HG03196 (cell line): ENCODE results near the gene ZDHHC14.

Source experiments
- ATAC-seq: cut with Tn5 transposase; IDR thresholded peaks from one replicate; pipeline ENCODE4 v1.9.1; 2021; ENCODE audit not compliant: unreplicated experiment

Gene ZDHHC14

DNA sequence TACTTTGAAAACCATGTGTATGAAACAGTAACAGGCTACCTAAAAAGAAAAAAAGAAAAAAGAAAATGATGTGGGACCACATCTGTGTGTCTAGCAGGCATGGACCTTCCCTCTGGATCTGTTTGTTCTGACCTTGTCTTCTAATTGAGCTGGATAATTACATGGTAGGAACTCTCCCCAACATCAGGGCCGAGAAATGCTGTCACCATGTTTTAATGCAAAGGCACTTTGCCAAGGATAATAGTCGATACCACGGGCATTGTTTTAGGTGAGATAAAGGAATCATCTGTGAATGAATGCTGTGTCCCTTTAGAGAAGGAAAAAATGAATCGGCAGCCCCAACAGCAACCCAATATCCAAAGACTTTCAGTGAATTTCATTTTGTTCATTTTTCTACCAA lies 149.1 kb downstream of the ZDHHC14 start:
- no peak for ATAC-seq

DNA sequence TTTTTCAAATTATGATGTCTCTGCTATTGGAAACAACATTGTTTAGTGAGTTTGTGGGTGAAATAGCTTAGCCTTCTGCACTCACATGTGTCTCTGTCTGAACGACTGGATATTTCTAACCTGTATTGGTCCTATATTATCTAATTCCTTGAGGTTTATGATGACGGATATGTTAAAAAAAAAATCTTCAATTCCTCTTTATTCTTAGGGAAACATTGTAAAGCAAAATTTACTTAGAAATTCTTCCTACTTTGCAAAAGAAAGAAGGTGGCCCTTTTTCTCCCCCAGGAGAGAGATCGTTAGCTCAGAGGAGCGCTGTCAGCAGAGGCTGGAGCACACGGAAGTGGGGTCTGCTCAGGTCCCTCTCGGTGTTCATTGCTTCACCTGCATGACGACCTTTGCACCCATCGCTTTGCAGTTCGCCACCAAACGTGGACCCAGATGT lies 149.8 kb downstream of the ZDHHC14 start:
- no peak for ATAC-seq

DNA sequence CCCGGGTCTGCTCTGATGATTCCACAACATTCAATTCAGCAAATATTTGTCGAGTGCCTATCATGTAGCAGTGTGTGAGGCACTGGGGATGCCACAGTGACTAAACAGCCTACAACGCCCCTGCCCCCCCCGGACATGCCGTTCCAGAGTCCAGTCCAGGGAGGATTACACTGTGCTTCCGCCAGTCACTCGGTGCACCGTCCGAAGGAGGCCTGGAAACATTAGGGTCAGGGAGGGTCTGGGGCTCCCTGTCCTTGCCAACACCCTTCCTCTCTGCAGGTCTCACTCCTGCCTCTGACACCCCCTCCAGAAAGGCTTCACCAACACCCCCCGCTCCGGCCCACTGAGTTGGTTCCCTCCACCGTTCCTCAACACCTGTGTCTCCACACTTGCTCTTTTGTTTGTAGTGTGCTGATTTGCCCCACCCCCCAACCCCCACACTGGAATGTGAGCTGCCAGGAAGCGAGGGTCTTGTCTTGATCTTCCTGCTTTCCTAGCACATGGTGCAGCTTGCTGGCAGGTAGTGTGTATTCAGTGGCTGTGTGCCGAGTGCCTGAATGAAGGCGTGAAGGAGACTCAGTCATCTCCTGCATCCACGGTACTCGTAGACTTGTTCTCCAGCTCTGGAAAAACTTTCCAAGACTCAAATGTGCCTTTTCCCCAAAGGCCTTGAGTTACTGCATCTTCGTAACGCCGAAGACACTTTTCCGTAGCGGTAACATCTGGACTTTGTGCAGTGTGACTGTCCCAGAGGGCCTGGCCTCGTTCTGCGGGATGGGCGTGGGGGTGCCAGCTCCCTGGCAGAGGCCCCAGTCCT lies 150.4 kb downstream of the ZDHHC14 start:
- no peak for ATAC-seq

DNA sequence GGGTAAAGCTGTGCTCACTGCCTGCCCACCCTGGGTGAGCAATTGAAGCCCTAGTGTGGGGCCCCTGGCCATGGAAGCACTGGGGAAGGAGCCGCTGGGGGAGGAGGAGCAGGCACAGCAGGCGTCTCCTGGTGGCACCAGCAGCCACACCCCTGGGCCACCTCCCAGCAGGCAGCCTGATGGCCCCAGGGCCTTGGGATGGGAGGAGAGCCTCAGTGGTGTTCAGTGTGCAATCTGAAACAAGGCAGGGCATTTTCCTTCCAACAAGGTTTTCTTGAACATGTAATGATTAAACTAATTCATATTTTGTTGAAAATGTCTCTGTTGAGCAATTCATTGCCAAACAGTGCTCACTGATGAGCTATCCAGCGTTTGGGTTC lies 151.0 kb downstream of the ZDHHC14 start:
- no peak for ATAC-seq

DNA sequence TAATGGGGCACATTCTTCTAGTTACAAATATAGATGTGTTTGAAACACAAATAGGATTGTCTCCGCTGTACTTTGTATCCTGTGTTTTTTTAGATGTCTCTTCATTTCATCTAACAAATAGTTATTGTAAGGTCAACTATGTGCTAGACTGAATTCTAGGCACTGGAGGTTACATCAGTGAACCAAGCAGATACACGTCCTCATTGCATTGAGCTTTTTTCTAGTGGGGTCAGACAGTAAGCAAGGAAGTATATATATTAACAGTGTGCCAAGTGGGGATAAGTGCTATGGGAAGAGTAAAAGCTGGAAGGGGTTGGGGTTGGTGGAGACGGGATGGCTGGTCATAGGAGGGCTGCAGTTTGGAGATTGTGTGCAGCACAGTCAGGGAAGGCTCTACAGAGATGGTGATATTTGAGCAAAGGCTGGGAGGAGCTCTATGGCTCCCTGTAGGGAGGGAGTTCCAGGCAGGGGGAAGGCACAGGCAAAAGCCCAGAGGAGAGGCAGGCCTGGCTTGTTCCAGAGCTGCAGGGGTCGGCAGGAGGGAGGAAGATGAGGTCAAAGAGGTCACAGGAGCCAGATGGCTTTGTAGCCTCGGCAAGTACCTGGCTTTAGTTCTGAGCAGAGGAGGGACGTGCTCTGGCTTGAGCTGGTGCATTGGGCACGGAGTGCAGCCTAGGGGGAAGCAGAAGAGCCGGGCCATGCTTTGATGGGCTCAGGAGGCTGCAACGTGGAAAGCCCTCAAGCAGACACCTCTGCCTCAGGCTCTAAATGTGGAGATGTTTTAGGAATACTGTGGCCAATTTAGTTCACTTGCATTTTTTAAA lies 152.3 kb downstream of the ZDHHC14 start:
- ATAC-seq = no peak

DNA sequence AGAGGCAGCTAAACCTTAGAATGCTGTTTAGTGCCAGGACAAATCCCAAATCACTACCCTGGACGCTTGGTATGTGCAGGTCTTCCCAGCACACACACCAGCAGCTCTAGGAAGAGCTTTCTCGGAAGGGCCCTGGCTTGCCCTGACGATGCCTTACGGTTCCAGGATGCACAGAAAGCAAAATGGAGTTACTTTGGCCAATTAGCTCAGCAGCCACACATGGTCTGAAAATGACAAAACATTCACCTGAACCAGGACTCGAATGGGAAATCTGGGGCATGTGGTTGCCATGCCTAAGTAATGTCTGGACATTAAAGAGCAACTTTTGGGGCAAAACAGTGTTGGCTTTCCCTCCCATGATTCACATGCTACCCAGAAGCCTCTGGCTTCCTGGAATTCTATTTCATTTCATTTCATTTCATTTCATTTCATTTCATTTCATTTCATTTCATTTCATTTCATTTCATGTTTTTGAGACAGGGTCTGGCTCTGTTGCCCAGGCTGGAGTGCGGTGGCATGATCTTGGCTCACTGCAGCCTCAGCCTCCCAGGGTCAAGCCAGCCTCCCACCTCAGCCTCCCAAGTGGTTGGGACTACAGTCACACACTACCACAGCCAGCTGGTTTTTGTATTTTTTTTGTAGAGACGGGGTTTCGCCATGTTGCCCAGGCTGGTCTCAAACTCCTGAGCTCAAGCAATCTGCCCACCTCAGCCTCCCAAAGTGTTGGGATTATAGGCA lies 153.3 kb downstream of the ZDHHC14 start:
- no peak for ATAC-seq

DNA sequence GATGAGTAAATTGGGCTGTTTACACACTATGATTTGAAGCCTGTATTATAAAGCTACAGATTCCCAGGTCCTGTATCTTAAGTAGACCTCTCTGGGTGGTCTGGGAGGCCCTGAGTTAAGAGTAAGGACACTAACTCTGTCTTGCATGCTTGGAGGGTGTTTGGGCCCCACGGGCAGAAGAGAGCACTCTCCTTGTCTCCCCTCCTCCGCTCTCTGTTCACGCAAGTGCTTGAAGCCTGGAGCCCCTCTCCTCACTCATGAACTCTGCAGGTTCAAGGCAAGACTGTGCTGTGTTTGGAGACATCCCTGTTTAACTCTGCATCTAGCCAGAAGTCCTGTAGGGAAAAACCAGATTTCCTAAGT lies 154.0 kb downstream of the ZDHHC14 start:
- ATAC-seq = no peak

DNA sequence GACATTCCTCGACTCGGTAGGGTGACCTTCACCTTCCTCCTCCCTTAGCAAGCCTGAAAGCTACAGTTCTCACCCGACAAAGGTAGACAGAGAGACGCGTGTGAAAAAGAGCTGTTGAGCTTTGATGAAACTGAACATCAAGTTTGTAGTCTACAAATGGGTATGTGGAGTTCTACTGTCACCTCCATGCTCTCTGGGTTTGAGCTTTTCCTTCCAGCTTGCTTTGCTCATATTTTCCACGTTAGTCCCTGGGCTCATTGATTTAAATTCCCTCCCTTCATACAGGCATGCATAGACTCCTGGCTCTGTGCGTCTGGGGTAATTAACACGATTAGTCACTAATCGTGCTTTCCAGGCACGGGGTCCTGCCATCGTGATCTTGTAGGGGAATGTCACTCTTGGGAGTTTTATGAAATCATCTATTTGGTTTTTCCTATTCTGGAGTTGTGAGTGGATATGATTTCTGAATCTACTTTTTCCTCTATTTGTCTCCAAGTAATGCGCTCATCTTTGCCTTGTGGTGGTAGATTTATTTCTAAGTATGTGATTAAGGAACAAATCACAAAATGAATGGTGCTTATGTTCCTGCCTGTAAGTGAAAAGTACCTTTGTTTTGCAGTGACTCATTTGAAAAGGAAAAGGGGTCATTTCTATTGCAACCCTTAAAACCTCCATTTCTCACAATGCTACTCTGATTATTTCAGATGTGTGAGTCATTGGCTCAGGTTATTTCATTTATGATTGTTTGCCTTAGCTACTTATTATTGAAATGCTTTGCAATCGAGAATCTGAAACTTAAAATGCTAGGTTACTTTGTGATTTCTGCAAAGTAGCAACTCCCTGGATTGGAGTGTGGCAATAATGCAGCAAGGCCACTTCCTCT lies 154.6 kb downstream of the ZDHHC14 start:
- peak; percentile 75 for ATAC-seq

DNA sequence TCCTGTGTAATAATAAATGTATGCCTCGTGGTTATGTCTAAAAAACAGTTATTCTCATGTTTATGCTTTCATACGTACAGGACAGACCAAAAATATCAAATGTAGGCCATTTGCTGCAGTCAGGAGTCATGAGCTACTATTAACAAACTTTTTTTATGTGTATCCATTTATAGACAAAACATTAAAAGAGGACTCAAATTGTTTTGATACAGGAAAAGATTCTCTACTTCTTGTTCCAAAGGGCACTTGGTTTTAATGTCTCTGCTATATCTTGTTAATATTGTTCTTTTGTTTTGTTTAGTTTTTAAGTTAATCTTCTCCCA lies 155.2 kb downstream of the ZDHHC14 start:
- ATAC-seq = no peak

DNA sequence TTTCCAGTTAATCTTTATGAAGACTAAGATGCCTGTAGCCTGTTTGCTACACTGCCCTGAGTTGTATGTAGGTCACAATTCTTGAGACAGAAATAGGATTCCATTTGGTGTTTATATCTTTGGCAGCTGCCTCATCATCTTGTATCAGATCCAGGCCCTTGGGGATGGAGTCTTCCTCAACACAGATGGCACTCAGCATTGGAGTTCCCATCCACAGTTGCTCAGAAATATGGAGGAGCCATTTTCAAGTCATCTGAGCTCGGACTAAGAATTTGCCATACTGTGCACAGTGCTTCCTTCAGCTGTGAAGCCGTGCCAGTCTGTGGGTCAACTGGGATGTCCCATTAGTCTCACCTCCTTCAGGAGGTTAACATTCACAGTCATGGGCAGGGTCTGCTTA lies 156.6 kb downstream of the ZDHHC14 start:
- ATAC-seq = no peak

DNA sequence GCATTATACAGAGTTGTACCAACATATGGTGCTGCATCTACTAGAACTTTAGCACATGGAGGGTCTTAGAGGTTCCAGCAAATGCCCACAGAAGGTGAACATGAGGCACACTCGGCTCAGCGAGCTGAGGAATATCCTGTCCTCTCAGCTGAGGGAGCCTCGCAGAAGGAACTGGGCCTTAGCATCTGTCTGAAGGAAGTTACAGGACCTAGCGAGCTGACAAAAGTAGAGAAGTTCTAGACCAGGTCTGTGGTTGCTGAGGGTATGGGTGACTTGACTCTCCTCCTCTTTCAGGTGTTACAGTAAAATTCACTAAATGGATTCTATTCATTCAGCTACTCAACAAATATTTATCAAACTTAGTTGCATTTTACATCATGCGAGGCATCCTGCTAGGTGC lies 157.2 kb downstream of the ZDHHC14 start:
- no peak for ATAC-seq

DNA sequence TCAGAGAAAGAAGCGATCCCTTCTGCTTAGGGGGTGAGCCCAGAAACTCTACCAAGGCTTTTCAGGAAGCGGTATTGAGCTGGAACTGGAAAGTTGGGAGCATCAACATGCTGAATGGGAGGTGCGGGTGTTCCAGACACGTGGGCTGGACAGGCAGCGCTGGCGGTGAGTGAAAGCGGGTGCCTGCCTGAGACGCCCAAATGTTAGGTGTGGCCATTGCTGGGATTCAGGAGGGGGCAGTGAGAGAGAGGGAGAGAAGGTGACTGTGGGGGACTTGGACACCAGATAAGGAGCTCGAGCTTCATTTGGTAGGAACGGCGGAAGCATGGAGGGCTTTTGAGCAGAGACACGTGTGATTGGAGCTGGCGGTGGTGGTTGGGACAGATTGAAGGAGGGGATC lies 157.7 kb downstream of the ZDHHC14 start:
- ATAC-seq = no peak

DNA sequence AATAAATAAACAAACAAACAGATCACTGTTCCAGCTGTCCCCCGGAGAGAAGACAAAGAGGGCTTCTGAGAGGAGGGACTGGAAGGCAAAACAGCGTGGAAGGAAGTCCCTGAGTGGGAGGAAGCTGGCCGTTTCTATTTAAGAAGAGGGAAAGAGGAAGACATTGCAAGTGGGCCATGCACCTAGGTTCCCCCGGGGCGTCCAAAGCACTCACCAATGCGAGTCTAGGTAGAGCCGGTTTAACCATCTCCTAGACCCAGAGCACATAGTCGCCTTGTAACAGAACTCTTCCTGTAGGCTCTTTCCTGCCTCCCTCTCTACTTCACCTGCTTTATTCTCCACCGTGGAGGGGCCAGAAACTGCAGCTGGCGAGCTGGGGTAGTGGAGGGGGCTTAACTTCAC lies 158.4 kb downstream of the ZDHHC14 start:
- no peak for ATAC-seq

DNA sequence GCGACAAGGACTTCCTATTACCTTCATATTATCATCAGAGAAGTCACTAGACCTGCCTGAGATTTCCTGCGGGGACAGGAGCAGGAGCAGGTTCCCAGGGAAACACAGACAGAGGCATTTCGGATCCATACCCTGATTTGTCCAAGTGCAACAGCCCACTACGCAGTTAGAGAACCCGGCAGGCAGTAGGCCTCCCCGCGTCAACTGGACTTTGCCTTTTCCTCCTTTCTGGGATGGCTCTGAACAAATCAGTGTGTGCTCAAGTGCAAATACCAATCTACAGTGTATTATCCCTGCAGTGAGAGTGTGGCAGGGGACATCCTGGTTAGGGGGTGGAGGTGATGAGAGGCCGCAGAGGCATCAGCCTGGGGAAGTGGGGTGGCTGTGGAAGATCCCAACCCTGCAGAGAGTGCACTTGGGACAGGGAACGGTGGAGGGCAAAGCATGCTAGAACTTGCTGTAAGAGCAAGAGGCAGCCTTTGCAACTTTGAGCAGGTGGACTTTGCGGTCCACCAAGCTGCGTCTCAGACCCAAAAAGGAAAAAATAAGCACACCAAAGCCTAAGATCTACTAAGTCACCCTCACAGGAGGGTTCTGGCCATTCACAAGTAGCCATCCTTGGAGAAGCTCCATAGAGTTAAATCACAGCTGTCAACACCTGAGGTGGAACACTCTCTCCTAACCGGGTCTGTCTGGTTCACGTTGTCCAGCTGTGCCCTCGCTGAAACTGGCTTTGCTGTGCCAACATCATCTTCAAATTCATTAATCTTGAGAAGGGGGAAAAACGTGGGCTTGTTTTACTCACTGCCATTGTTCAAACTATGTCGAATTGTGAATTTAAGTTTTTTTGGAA lies 159.1 kb downstream of the ZDHHC14 start:
- no peak for ATAC-seq

DNA sequence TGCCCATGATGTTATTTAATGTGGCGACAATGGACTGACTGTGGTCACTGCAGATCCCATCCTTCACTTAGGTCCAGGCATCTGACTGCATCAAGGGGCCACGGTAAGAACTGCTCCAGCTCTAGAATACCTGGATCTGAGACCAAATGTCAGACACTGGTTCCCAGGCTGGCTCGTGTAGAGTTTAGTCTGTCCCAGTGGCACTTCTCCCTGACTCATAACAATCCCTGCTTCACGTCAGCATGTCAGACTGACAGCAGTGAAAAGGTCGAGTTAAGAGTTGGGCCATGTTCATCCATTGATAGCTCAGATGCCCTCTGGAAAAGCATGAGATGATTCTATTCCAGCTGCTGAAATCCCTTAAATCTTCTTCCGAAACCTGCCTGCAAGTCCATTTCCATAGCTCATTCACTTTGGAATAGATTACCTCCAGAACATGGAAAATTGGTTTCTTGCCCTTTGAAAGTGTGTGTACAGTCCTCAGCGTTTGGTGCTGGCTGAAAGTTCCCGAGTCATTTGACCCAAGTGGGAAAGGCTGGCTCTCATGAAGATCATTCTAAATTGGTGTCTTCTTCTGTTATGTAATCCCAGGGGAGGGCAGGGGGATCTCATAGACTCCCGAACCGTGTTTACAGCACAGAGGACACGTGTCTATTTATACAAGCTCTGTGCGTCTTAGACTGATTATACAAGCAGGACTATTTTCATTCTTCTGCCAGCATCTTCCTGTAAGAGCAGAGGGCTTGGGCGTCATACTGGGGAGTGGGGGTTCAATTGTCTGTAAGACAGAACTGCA lies 160.8 kb downstream of the ZDHHC14 start:
- ATAC-seq = no peak

DNA sequence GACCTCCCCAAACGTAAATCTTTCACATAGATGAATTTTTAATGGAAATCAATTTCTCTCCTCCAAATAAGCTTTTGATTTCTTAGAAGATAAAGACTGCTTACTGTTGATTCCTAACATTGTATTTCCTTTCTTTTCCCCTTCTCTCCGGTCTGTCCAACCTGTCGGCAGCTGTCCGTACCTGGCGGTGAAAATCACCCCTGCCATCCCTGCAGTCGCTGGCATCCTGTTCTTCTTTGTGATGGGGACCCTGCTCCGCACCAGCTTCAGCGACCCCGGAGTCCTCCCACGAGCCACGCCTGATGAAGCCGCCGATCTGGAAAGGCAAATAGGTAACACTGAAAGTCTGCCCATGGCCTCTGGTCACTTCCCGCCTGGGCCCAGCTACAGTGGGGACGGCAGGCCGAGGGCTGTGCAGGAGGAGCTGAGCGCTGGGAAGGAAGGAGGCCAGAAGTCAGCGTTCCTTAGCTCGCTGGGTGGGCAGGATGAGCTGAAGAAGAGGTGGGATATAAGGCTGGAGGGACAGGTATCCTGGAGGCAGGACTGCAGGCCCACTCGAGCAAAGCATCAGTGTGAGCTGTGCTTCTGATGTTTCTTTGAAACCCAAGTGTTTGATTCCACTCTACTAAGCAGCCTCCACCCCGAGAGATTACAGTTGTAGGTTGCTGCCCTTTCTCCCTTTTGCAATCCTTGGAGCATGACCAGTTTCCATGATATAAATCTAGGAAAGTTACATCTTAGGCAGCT lies 161.6 kb downstream of the ZDHHC14 start:
- ATAC-seq = no peak

DNA sequence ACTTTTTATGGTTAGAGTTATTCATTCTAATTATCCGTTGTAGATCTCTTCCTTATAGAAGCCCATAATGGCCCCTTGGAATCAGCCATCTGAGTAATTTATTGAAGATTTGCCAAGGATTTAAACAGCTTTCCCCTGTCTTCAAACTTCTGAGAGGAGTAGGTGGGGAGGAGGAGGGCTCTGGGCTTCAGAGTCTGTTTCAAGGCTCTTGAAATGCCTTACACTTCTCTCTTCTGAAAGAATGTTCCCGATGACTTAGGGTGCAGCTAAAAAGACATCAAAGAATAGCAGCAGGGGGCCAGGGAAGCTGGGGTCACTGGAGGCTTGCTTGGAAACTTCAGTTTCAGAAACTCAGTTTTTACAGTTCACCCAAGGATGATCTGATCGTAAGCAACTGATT lies 165.3 kb downstream of the ZDHHC14 start:
- ATAC-seq = no peak

DNA sequence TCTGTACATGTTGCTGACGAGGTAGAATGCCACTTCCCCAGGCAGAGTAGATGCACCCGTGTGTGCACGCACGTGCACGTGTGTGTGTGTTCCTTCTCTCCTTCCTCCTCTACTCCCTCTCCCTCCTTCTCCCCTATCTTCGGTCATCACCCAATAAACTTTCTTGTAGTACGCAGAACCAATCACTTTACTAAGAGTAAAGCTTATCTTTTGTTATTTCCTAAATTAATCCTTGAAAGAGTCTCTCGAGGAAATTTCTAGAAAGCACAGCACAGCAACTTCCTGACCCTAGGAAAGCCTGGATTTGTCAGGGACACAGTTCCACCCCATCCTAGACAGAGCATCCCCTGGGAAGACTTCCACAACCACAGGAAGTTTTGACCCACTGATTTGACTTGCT lies 166.1 kb downstream of the ZDHHC14 start:
- no peak for ATAC-seq
